CD4-positive, alpha-beta T cell treated with Interleukin-10 for 1 hour (primary cell): ENCODE data around the gene MLLT6.
A peak's percentile ranks its signal among the peaks of the same experiment; 100 is the strongest.

ENCODE experiments used
- DNase-seq: peaks from one replicate; pipeline ENCODE4 v3.0.0-alpha.2; 2020

Gene MLLT6

GRCh38 chr17:38704606-38705522 is at the start of gene MLLT6:
TSS of gene MLLT6 (plus strand) at chr17:38705273. CDS start at chr17:38705633, 360 bp downstream.
- DNase-seq = peak; percentile 88

GRCh38 chr17:38656959-38657823 is 47.9 kb upstream of the MLLT6 start:
- no peak for DNase-seq

- DNase-seq = no peak
Measured at GRCh38 chr17:38657824-38658740, 47.0 kb upstream of the MLLT6 start.

- no peak for DNase-seq
Measured at GRCh38 chr17:38658741-38659345, 46.2 kb upstream of the MLLT6 start.

- DNase-seq = no peak
Measured at GRCh38 chr17:38659415-38659814, 45.7 kb upstream of the MLLT6 start.

GRCh38 chr17:38660097-38661025 is 44.7 kb upstream of the MLLT6 start:
- DNase-seq = no peak

GRCh38 chr17:38663125-38663751 is 41.8 kb upstream of the MLLT6 start:
- peak; percentile 37 for DNase-seq

- no peak for DNase-seq
Measured at GRCh38 chr17:38663964-38664644, 41.0 kb upstream of the MLLT6 start.

GRCh38 chr17:38667099-38667786 is 37.8 kb upstream of the MLLT6 start:
- DNase-seq = peak; percentile 65

- no peak for DNase-seq
Measured at GRCh38 chr17:38667787-38668122, 37.3 kb upstream of the MLLT6 start.

GRCh38 chr17:38669520-38669919 is 35.6 kb upstream of the MLLT6 start:
- DNase-seq = no peak

GRCh38 chr17:38671939-38672720 is 32.9 kb upstream of the MLLT6 start:
- DNase-seq = no peak

GRCh38 chr17:38672788-38673706 is 32.0 kb upstream of the MLLT6 start:
- no peak for DNase-seq

GRCh38 chr17:38673707-38674013 is 31.4 kb upstream of the MLLT6 start:
- DNase-seq = no peak

GRCh38 chr17:38674014-38674748 is 30.9 kb upstream of the MLLT6 start:
- DNase-seq = no peak

- DNase-seq = peak; percentile 90
Measured at GRCh38 chr17:38674749-38675615, 30.1 kb upstream of the MLLT6 start, which contains the start of gene EPOP. TSS of gene EPOP (minus strand) at chr17:38674957. CDS start at chr17:38674495, 462 bp downstream.
